Aorta (tissue), 5 donors: ENCODE measurements around the gene ANKRD28. TPM values are rescaled to one million over a fixed set of nuclear protein-coding genes. Genes with fewer than 3 reads are reported as not detected.
"Not testable (repeated sequence)": the region's sequence is repeated elsewhere in the genome, so short reads cannot be mapped to it uniquely, and the experiment has no call there.

Experiments
- ATAC-seq: fragments of 200-7000 bp; cut with Tn5 transposase; one replicate; pipeline ENCODE4 v1.9.1; 2022; ENCODE audit warnings: moderate library complexity; ENCODE audit not compliant: low FRiP score
- DNase-seq, 2 donors: peaks; one replicate each; pipeline ENCODE4 v3.0.0-alpha.2; 2020
- H3K27ac ChIP-seq, 2 donors: one replicate each; pipeline ENCODE4 v1.5.1; 2013; ENCODE audit warnings: low read length in 2 of 2, mild to moderate bottlenecking in 2 of 2, moderate library complexity in 2 of 2, control low read depth in 1 of 2, inconsistent platforms in 1 of 2, low read depth in 1 of 2
- H3K27me3 ChIP-seq, 2 donors: one replicate each; pipeline ENCODE4 v1.6.1; 2013; ENCODE audit warnings: control low read depth in 1 of 2, low read length in 1 of 2, mild to moderate bottlenecking in 1 of 2, moderate library complexity in 1 of 2; ENCODE audit not compliant: insufficient read depth in 2 of 2, control insufficient read depth in 1 of 2
- H3K36me3 ChIP-seq, 2 donors: one replicate each; pipeline ENCODE4 v1.6.1; 2013; ENCODE audit warnings: control low read depth in 1 of 2, low read length in 1 of 2, mild to moderate bottlenecking in 1 of 2; ENCODE audit not compliant: insufficient read depth in 2 of 2, control insufficient read depth in 1 of 2
- H3K4me1 ChIP-seq, 2 donors: one replicate each; pipeline ENCODE4 v1.6.1; 2013; ENCODE audit warnings: low read length in 2 of 2, control low read depth in 1 of 2, mild to moderate bottlenecking in 1 of 2, moderate library complexity in 1 of 2; ENCODE audit not compliant: insufficient read depth in 2 of 2, control insufficient read depth in 1 of 2
- H3K4me3 ChIP-seq, 2 donors: one replicate each; pipeline ENCODE4 v1.5.1; 2013; ENCODE audit warnings: low read length in 2 of 2, control low read depth in 1 of 2, mild to moderate bottlenecking in 1 of 2
- H3K9me3 ChIP-seq: one replicate; pipeline ENCODE4 v1.6.1; 2013; ENCODE audit warnings: mild to moderate bottlenecking, low read length; ENCODE audit not compliant: control insufficient read depth
- WGBS, 2 donors: extraction: QIAGEN DNeasy Blood & Tissue Kit; methylation state at CpG; one replicate each; pipeline ENCODE4 v1.1.7; 2013; 5-methylcytosine and 5-hydroxymethylcytosine counted together
- intact Hi-C, 2 donors: fragments of 100-400 bp; cut with DNase I; formaldehyde crosslinking; loops; one replicate each; pipeline versions ENCODE4 v1.14.2 to v1.15.0; 2022
- polyA plus RNA-seq, 2 donors: library from polyadenylated mRNA; stranded (reverse); fragments of 200-250 nt; gene quantifications; one replicate each; pipeline ENCODE4 v1.2.3, GENCODE V29; 2013
- total RNA-seq, 2 donors: library from RNA; stranded (reverse); fragmentation: NEBNext Ultra II Directional; extraction: Animal tissue kit (Norgen Biotek cat#: 25700); gene quantifications; one replicate each; pipeline ENCODE4 v1.2.1, GENCODE V29; 2021
- donor health status: healthy with polysubstance abuse.
- donor health status: Bipolar disorder and iron deficiency.
- donor health status: DM: no; HTN: no; CAD: no.
- donor health status: DM: no; HTN: no; CAD: no.
- donor health status: DM: yes; HTN: yes; CAD: no.

Gene ANKRD28
- total and polyA plus RNA-seq, 4 donors: 5.6 to 61.3 (median 35.2) TPM

- WGBS, 2 donors: 96% methylated on average over 6 of the region's 6 CpGs
Measured at GRCh38 chr3:15774931-15775560, 22.7 kb downstream of the ANKRD28 start.

GRCh38 chr3:15771444-15771843 is 26.3 kb downstream of the ANKRD28 start:
- Histone ChIP-seq H3K27me3 (no peaks in the 10 kb centered on the region), H3K4me3 (no peak overlapping the region), H3K36me3 (no peaks in the 10 kb centered on the region), H3K27ac (no peak overlapping the region), H3K9me3 (no peaks in the 10 kb centered on the region), H3K4me1 (no peaks in the 10 kb centered on the region)
- 30 to 48% methylated on average over 1 of the region's 1 CpG for WGBS, 2 donors
- ATAC-seq: no peak
- DNase-seq: no peak
- intact Hi-C loops: no loop called here

More at GRCh38 chr3:15774931-15775560, 22.7 kb downstream of the ANKRD28 start:
- H3K9me3 ChIP-seq, H3K36me3 ChIP-seq, DNase-seq, H3K4me3 ChIP-seq, intact Hi-C loops, H3K27me3 ChIP-seq, ATAC-seq, H3K4me1 ChIP-seq, H3K27ac ChIP-seq: not testable (repeated sequence)

- no peaks in the 10 kb centered on the region for H3K36me3 ChIP-seq
- intact Hi-C loops: no loop called here
- WGBS, 2 donors: 63 to 72% methylated on average over 2 of the region's 2 CpGs
- DNase-seq (no peak), ATAC-seq (no peak)
- H3K27ac ChIP-seq: no peak overlapping the region
- H3K4me3 ChIP-seq: no peak overlapping the region
- H3K9me3 ChIP-seq: no peaks in the 10 kb centered on the region
- H3K4me1 ChIP-seq: no peaks in the 10 kb centered on the region
- H3K27me3 ChIP-seq: no peaks in the 10 kb centered on the region
Measured at GRCh38 chr3:15769256-15769915, 28.4 kb downstream of the ANKRD28 start.

- H3K36me3 ChIP-seq: no peaks in the 10 kb centered on the region
- intact Hi-C loops: no loop called here
- no peaks in the 10 kb centered on the region for H3K9me3 ChIP-seq
- peak; percentile 83 for ATAC-seq
- H3K4me1 ChIP-seq: no peaks in the 10 kb centered on the region
- H3K4me3 ChIP-seq: no peak overlapping the region
- no peak overlapping the region for H3K27ac ChIP-seq
- peak in 1 of 2 donors; percentile 71 for DNase-seq
- H3K27me3 ChIP-seq: no peaks in the 10 kb centered on the region
- 73 to 76% methylated on average over 5 of the region's 5 CpGs for WGBS, 2 donors
Measured at GRCh38 chr3:15768421-15769255, 29.1 kb downstream of the ANKRD28 start.

- H3K27me3 ChIP-seq: no peaks in the 10 kb centered on the region
- no peak for ATAC-seq
- H3K9me3 ChIP-seq: no peaks in the 10 kb centered on the region
- H3K4me1 ChIP-seq: no peaks in the 10 kb centered on the region
- WGBS, 2 donors: 79 to 92% methylated on average over 1 of the region's 1 CpG
- intact Hi-C loops: no loop called here
- H3K4me3 ChIP-seq: no peak overlapping the region
- no peak overlapping the region for H3K27ac ChIP-seq
- peaks cover 0 to 2% of the 10 kb centered on the region in 2 donors for H3K36me3 ChIP-seq
- DNase-seq: no peak
Measured at GRCh38 chr3:15766406-15766805, 31.4 kb downstream of the ANKRD28 start.

- no peaks in the 10 kb centered on the region for H3K9me3 ChIP-seq
- no peaks in the 10 kb centered on the region for H3K36me3 ChIP-seq
- no peak for DNase-seq
- 49 to 62% methylated on average over 3 of the region's 3 CpGs for WGBS, 2 donors
- no peaks in the 10 kb centered on the region for H3K27me3 ChIP-seq
- H3K27ac ChIP-seq: peak overlapping the region in 1 of 2 donors; percentile 28
- intact Hi-C loops: no loop called here
- H3K4me3 ChIP-seq: no peak overlapping the region
- no peak for ATAC-seq
- H3K4me1 ChIP-seq: peaks cover 4 to 8% of the 10 kb centered on the region in 2 donors
Measured at GRCh38 chr3:15758295-15758694, 39.5 kb downstream of the ANKRD28 start.

- Histone ChIP-seq H3K4me1 (peaks cover 7 to 11% of the 10 kb centered on the region in 2 donors), H3K27ac (no peak overlapping the region), H3K36me3 (no peaks in the 10 kb centered on the region), H3K4me3 (no peak overlapping the region), H3K9me3 (no peaks in the 10 kb centered on the region), H3K27me3 (no peaks in the 10 kb centered on the region)
- no peak for DNase-seq
- ATAC-seq: no peak
- intact Hi-C loops: no loop called here
- WGBS, 2 donors: 40 to 69% methylated on average over 1 of the region's 1 CpG
Measured at GRCh38 chr3:15757824-15758223, 40.0 kb downstream of the ANKRD28 start.

- Histone ChIP-seq H3K36me3 (no peaks in the 10 kb centered on the region), H3K27me3 (no peaks in the 10 kb centered on the region), H3K9me3 (no peaks in the 10 kb centered on the region), H3K27ac (no peak overlapping the region), H3K4me3 (no peak overlapping the region), H3K4me1 (peaks cover 7 to 11% of the 10 kb centered on the region in 2 donors)
- ATAC-seq (no peak), DNase-seq (no peak)
- intact Hi-C loops: no loop called here
- 85 to 90% methylated on average over 3 of the region's 3 CpGs for WGBS, 2 donors
Measured at GRCh38 chr3:15756505-15756904, 41.3 kb downstream of the ANKRD28 start.
